ENCODE measurements around the gene TNFRSF9. TPM values are rescaled to one million over a fixed set of nuclear protein-coding genes. Genes with fewer than 3 reads are reported as not detected.

The TNFRSF9 gene
- total RNA-seq, 1 experiment from 2014 or later = 0.23 TPM

- CTCF ChIA-PET = no interaction called here
- peak; percentile 98 for ATAC-seq
- POLR2A ChIA-PET = interaction anchor here (0.6 kb wide), 3 partner anchors 56 to 407 kb away, joined by 6 to 12 read pairs (median 7); no protein-coding TSS in a partner anchor
- in situ Hi-C loops (cut with HindIII; ENCODE audit: low pct_unique_long_range_greater_than_20kb, low sequenced_read_pairs) = no loop called here
- Histone ChIP-seq H3K27me3 (ENCODE audit: control insufficient read depth, insufficient read depth, low read length) (no peaks in the 10 kb centered on the region), H3K36me3 (ENCODE audit: control insufficient read depth, insufficient read depth, low read length) (peaks cover 14% of the 10 kb centered on the region), H3K27ac (ENCODE audit: low read length) (peak within 1 kb of the TSS; percentile 99), H3K9me3 (ENCODE audit: control insufficient read depth, insufficient read depth, low read depth, low read length) (no peaks in the 10 kb centered on the region), H3K4me3 (ENCODE audit: low read depth in 2 of 2, low read length in 2 of 2) (peak within 1 kb of the TSS; percentile 87 to 96), H3K4me1 (ENCODE audit: control insufficient read depth, insufficient read depth, low read length) (peaks cover 19% of the 10 kb centered on the region)
- TF ChIP-seq POLR2AphosphoS5 (IDR thresholded peaks at IDR 0.05; ENCODE audit: low read depth, low read length) (peak; percentile 99), TCF7L2 (IDR thresholded peaks at IDR 0.05; ENCODE audit: low read depth, low read length) (peak; percentile 87), REST (IDR thresholded peaks at IDR 0.05; ENCODE audit: insufficient read depth in 1 of 2, low read depth in 2 of 2, low read length in 1 of 2) (peak in 1 of 2 experiments; percentile 71; a peak in 1 of 4 replicates), CTCF (IDR thresholded peaks at IDR 0.05) (no peak; the same call in 1 of the 2 replicates), SIN3A (IDR thresholded peaks at IDR 0.05; ENCODE audit: borderline replicate concordance, insufficient read depth, low read depth, low read length) (peak; percentile 59; the same call in 1 of the 2 replicates)
- DNase-seq (ENCODE audit: low read depth, low spot score) = peak; percentile 97
- intact Hi-C loops (cut with micrococcal nuclease; ENCODE audit: unreplicated experiment) = no loop called here
- BruUV-seq (replicated peaks) = no TSS peak
Observed at GRCh38 chr1:7961216-7962013, 20.8 kb upstream of the TNFRSF9 start, which contains the start of gene PARK7. PARK7 (plus strand) TSS chr1:7961711; CDS start chr1:7962786, 1,075 bp downstream.

- TF ChIP-seq REST (IDR thresholded peaks at IDR 0.05; ENCODE audit: insufficient read depth in 1 of 2, low read depth in 2 of 2, low read length in 1 of 2) (no peak), CTCF (IDR thresholded peaks at IDR 0.05) (no peak), SIN3A (IDR thresholded peaks at IDR 0.05; ENCODE audit: borderline replicate concordance, insufficient read depth, low read depth, low read length) (no peak), POLR2AphosphoS5 (IDR thresholded peaks at IDR 0.05; ENCODE audit: low read depth, low read length) (no peak), TCF7L2 (IDR thresholded peaks at IDR 0.05; ENCODE audit: low read depth, low read length) (no peak)
- Histone ChIP-seq H3K27me3 (ENCODE audit: control insufficient read depth, insufficient read depth, low read length) (no peaks in the 10 kb centered on the region), H3K27ac (ENCODE audit: low read length) (peak overlapping the region; percentile 93), H3K4me1 (ENCODE audit: control insufficient read depth, insufficient read depth, low read length) (peaks cover 19% of the 10 kb centered on the region), H3K9me3 (ENCODE audit: control insufficient read depth, insufficient read depth, low read depth, low read length) (no peaks in the 10 kb centered on the region), H3K36me3 (ENCODE audit: control insufficient read depth, insufficient read depth, low read length) (peaks cover 14% of the 10 kb centered on the region), H3K4me3 (ENCODE audit: low read depth in 2 of 2, low read length in 2 of 2) (peak overlapping the region; percentile 87 to 96)
- CTCF ChIA-PET = no interaction called here
- in situ Hi-C loops (cut with HindIII; ENCODE audit: low pct_unique_long_range_greater_than_20kb, low sequenced_read_pairs) = no loop called here
- intact Hi-C loops (cut with micrococcal nuclease; ENCODE audit: unreplicated experiment) = no loop called here
- ATAC-seq = no peak
- POLR2A ChIA-PET = interaction anchor here (0.6 kb wide), 2 partner anchors 373 to 408 kb away, joined by 6 to 7 read pairs; no protein-coding TSS in a partner anchor
- DNase-seq (ENCODE audit: low read depth, low spot score) = no peak
- BruUV-seq (replicated peaks) = TSS peak; percentile 99
Observed at GRCh38 chr1:7960867-7961215, 20.2 kb upstream of the TNFRSF9 start.

Measured in Panc1 (cell line).